ENCODE data around the gene TBXAS1.

DNA sequence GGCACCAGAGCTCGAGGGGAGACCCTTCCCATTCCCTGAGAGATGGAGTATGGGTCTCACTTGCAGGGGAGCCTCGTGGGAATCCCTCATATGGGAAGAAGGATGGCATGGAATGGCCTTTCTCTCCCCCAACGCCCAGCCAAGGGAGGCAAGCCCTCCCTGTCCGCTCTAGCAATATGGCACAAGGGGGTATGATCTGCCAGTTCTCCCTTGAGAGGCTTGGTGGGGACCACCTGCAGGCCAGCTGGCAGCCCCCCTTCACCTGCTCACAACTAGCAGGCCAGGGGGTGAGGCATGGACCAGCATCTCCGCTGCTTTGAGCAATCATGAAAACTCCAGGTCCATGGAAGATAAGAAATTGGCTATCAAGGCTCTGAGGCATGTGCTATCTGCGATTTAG, 162.8 kb downstream of the TBXAS1 start:
- TF ChIP-seq POLR2AphosphoS5 (IDR thresholded peaks at IDR 0.05; ENCODE audit: borderline replicate concordance, low read depth, low read length) (no peak), EZH2 (IDR thresholded peaks at IDR 0.05) (no peak), FOXP2 (optimal IDR thresholded peaks at IDR 0.05; ENCODE audit: control extremely low read depth, extremely low read length, insufficient read depth) (no peak)

All from SK-N-MC (cell line).